Measurements from ENCODE around the gene PDE8A. TPM values are rescaled to one million over a fixed set of nuclear protein-coding genes. Genes with fewer than 3 reads are reported as not detected.

Gene PDE8A
- total and polyA plus RNA-seq, 2 of the 13 experiments (the other 11 are each of a cell fraction or from before 2014, with no cell fraction given), result 26.3 to 48.5 TPM

- TF ChIP-seq, protein P1, sequence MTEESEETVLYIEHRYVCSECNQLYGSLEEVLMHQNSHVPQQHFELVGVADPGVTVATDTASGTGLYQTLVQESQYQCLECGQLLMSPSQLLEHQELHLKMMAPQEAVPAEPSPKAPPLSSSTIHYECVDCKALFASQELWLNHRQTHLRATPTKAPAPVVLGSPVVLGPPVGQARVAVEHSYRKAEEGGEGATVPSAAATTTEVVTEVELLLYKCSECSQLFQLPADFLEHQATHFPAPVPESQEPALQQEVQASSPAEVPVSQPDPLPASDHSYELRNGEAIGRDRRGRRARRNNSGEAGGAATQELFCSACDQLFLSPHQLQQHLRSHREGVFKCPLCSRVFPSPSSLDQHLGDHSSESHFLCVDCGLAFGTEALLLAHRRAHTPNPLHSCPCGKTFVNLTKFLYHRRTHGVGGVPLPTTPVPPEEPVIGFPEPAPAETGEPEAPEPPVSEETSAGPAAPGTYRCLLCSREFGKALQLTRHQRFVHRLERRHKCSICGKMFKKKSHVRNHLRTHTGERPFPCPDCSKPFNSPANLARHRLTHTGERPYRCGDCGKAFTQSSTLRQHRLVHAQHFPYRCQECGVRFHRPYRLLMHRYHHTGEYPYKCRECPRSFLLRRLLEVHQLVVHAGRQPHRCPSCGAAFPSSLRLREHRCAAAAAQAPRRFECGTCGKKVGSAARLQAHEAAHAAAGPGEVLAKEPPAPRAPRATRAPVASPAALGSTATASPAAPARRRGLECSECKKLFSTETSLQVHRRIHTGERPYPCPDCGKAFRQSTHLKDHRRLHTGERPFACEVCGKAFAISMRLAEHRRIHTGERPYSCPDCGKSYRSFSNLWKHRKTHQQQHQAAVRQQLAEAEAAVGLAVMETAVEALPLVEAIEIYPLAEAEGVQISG (CRISPR knock-in tag; IDR thresholded peaks at IDR 0.05), result peak; percentile 23; the same call in 1 of the 2 replicates
- TF ChIP-seq ZNF780A (CRISPR knock-in tag; IDR thresholded peaks at IDR 0.05) (no peak), MIXL1 (CRISPR knock-in tag; IDR thresholded peaks at IDR 0.05) (peak; percentile 33; the same call in 1 of the 2 replicates), TBX2 (CRISPR knock-in tag; IDR thresholded peaks at IDR 0.05; ENCODE audit: borderline replicate concordance) (peak; percentile 41; the same call in 1 of the 2 replicates), SP140L (CRISPR knock-in tag; IDR thresholded peaks at IDR 0.05; ENCODE audit: borderline replicate concordance) (no peak), ZNF792 (CRISPR knock-in tag; IDR thresholded peaks at IDR 0.05) (0 out of 2 replicates have a peak, but pooled peaks have one; percentile 39), GATAD2A (CRISPR knock-in tag; IDR thresholded peaks at IDR 0.05) (peak; percentile 78), CREB3 (CRISPR knock-in tag; IDR thresholded peaks at IDR 0.05) (no peak), ZNF264 (CRISPR knock-in tag; IDR thresholded peaks at IDR 0.05) (0 out of 2 replicates have a peak, but pooled peaks have one; percentile 19), RCOR2 (CRISPR knock-in tag; IDR thresholded peaks at IDR 0.05) (peak; percentile 36; the same call in 1 of the 2 replicates), RERE (CRISPR knock-in tag; IDR thresholded peaks at IDR 0.05; ENCODE audit: low read depth) (no peak), DPF2 (CRISPR knock-in tag; IDR thresholded peaks at IDR 0.05; ENCODE audit: borderline replicate concordance, low read depth) (0 out of 2 replicates have a peak, but pooled peaks have one; percentile 17), NR2F1 (CRISPR knock-in tag; IDR thresholded peaks at IDR 0.05) (no peak), EED (CRISPR knock-in tag; IDR thresholded peaks at IDR 0.05) (no peak)
- TF ChIP-seq, protein P2, sequence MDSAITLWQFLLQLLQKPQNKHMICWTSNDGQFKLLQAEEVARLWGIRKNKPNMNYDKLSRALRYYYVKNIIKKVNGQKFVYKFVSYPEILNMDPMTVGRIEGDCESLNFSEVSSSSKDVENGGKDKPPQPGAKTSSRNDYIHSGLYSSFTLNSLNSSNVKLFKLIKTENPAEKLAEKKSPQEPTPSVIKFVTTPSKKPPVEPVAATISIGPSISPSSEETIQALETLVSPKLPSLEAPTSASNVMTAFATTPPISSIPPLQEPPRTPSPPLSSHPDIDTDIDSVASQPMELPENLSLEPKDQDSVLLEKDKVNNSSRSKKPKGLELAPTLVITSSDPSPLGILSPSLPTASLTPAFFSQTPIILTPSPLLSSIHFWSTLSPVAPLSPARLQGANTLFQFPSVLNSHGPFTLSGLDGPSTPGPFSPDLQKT (CRISPR knock-in tag; IDR thresholded peaks at IDR 0.05; ENCODE audit: borderline replicate concordance), result no peak
- TF ChIP-seq, protein P3, sequence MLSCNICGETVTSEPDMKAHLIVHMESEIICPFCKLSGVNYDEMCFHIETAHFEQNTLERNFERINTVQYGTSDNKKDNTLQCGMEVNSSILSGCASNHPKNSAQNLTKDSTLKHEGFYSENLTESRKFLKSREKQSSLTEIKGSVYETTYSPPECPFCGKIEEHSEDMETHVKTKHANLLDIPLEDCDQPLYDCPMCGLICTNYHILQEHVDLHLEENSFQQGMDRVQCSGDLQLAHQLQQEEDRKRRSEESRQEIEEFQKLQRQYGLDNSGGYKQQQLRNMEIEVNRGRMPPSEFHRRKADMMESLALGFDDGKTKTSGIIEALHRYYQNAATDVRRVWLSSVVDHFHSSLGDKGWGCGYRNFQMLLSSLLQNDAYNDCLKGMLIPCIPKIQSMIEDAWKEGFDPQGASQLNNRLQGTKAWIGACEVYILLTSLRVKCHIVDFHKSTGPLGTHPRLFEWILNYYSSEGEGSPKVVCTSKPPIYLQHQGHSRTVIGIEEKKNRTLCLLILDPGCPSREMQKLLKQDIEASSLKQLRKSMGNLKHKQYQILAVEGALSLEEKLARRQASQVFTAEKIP (CRISPR knock-in tag; IDR thresholded peaks at IDR 0.05; ENCODE audit: borderline replicate concordance), result no peak
These were observed 65.8 kb downstream of the PDE8A start (continued) for GRCh38 chr15:85047271-85047948.
